CD1c-positive myeloid dendritic cell (primary cell): ENCODE data around the gene DUSP1.

Experiments
- DNase-seq: peaks from one replicate; pipeline ENCODE4 v3.0.0-alpha.2; 2016; ENCODE audit errors: extremely low spot score

DUSP1 gene

GRCh38 chr5:172743112-172743959 lies 27.7 kb downstream of the DUSP1 start:
- DNase-seq, result no peak

- DNase-seq, result no peak
Measured at GRCh38 chr5:172741206-172741582, 29.8 kb downstream of the DUSP1 start.

GRCh38 chr5:172740428-172741205 lies 30.4 kb downstream of the DUSP1 start:
- peak; percentile 75 for DNase-seq

- no peak for DNase-seq
Measured at GRCh38 chr5:172739375-172739774, 31.6 kb downstream of the DUSP1 start.

- DNase-seq, result no peak
Measured at GRCh38 chr5:172736508-172737135, 34.4 kb downstream of the DUSP1 start.

GRCh38 chr5:172735141-172735831 lies 35.7 kb downstream of the DUSP1 start:
- no peak for DNase-seq

GRCh38 chr5:172733974-172734346 lies 37.0 kb downstream of the DUSP1 start:
- DNase-seq, result no peak

- peak; percentile 16 for DNase-seq
Measured at GRCh38 chr5:172733131-172733973, 37.6 kb downstream of the DUSP1 start.

- DNase-seq, result no peak
Measured at GRCh38 chr5:172732201-172732865, 38.7 kb downstream of the DUSP1 start.

GRCh38 chr5:172731680-172732074 lies 39.3 kb downstream of the DUSP1 start:
- DNase-seq, result no peak

GRCh38 chr5:172730981-172731679 lies 39.9 kb downstream of the DUSP1 start:
- no peak for DNase-seq

- no peak for DNase-seq
Measured at GRCh38 chr5:172730222-172730621, 40.8 kb downstream of the DUSP1 start.

GRCh38 chr5:172729588-172729987 lies 41.4 kb downstream of the DUSP1 start:
- no peak for DNase-seq

GRCh38 chr5:172728481-172729241 lies 42.3 kb downstream of the DUSP1 start:
- DNase-seq, result no peak

- no peak for DNase-seq
Measured at GRCh38 chr5:172727551-172727950, 43.4 kb downstream of the DUSP1 start.

- no peak for DNase-seq
Measured at GRCh38 chr5:172726966-172727365, 44.0 kb downstream of the DUSP1 start.

- DNase-seq, result no peak
Measured at GRCh38 chr5:172725785-172726184, 45.2 kb downstream of the DUSP1 start.

GRCh38 chr5:172725273-172725672 lies 45.7 kb downstream of the DUSP1 start:
- DNase-seq, result no peak
